AG09319 (cell line): ENCODE measurements around the gene SMS.

Experiments
- DNase-seq: peaks from one replicate; pipeline ENCODE4 v3.0.0-alpha.2; 2010; ENCODE audit warnings: low read depth; ENCODE audit errors: extremely low read depth
- CTCF ChIP-seq: IDR thresholded peaks from 2 replicates; pipeline ENCODE4 v1.5.1; 2011; ENCODE audit warnings: low read depth, mild to moderate bottlenecking, inconsistent platforms, low read length, moderate library complexity

Gene SMS

DNA sequence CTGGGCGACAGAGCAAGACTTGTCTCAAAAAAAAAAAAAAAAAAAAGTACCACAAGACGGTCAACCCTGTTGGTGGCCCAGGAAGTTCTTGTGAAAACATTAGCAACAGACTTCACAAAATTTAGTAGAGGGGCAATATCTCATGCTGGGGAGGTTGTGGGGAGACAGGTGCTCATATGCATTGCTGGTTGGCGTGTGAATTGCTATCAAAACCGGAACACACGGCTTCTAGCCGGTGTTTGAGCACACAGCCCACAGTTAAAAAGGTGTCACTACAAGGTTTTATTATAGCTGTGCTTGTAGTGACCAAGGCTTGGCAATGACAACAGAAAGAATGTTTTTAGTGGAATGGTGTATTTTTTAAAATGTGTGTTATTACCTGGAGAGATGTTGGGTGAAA lies 41.8 kb downstream of the SMS start:
- TF ChIP-seq CTCF = no peak
- no peak for DNase-seq

- peak; percentile 46 for DNase-seq
- TF ChIP-seq CTCF = peak; percentile 93
Observed at GRCh38 chrX:21985332-21985777, 44.8 kb downstream of the SMS start.

DNA sequence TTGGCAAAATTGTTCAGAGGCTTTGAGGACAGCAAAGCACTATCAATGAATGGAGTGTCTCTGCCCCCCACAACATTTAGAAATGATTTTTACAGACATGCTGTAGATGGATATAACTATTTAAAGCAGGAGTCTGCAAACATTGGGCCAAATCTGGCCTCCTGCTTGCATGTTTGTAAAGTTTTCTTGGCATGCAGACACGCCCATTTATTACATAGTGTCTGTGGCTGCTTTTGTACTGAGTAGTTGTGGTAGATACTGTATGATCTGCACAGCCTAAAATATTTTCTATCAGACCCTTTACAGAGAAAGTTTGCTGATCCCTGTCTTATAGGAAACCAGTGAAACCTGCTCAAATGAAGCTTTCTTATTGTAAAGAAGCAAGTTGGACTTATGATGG lies 46.1 kb downstream of the SMS start:
- TF ChIP-seq CTCF = no peak
- DNase-seq = no peak

DNA sequence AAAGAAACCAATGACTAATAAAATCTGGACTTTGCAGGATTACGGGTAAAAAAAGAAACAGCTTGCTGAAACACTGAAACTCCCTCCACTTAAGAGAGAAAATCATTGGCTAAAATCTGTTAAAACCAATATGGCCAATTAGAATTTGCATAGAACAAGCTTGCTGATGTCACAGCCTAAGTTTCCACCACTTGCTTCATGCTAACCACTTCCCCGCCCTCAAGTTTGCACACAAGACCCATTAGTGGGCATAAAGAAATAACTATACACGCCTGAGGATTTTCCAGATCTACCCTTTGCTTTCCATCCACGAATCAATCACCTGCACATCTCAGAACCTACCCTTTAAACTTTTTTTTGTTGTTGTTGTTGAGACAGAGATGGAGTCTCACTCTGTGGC lies 48.9 kb downstream of the SMS start:
- no peak for DNase-seq
- no peak for TF ChIP-seq CTCF

GRCh38 chrX:21990832-21991231 lies 50.3 kb downstream of the SMS start:
- no peak for TF ChIP-seq CTCF
- DNase-seq = no peak

- DNase-seq = no peak
- TF ChIP-seq CTCF = no peak
Observed at GRCh38 chrX:21991504-21991903, 51.0 kb downstream of the SMS start.

DNA sequence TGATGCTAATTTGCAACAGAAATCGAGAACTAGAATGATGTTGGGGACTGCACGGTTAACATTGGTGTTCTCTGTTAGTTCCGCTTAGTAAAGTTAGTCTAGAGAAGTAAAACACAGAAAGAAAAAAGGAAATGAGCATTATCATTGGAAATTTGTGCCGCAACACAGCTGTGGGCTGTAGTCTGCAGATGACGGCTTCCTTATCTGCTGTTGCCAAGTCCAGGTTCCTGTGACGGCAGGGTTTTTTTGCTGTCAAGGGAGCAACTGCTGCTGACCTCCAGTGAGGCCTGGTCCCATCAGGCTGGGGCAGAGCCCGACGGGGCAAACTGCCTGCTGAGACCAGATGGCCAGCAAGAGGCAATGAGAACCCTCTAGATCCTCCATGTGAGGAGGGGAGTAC lies 52.8 kb downstream of the SMS start:
- no peak for DNase-seq

More for the DNA sequence above, 52.8 kb downstream of the SMS start:
- no peak for TF ChIP-seq CTCF
